Measurements from ENCODE around the gene UNG.

DNA sequence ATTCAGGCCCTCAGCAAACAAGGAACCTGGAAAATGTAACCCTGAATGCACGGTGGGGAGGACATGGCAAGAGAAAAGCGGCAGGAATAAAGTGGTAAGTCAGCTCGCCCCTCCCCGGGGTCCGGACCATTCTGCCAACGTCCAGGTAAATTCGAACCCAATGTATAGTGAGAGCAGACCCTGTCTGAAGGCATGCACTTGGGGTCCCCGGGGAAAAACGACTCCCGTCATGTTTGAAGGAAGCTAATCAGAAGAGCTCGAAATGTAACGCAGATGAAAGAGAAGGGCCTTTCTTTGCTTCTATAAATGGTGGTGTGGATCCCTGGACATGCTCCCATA, 19.2 kb downstream of the UNG start:
- TF ChIP-seq TAF1 (IDR thresholded peaks at IDR 0.05; ENCODE audit: low read depth) = no peak
- no peak for TF ChIP-seq USF1 (IDR thresholded peaks at IDR 0.05)
- TF ChIP-seq EP300 (IDR thresholded peaks at IDR 0.05; ENCODE audit: borderline replicate concordance) = no peak
- no peak for TF ChIP-seq RAD21 (IDR thresholded peaks at IDR 0.05; ENCODE audit: low read depth)
- no peak for TF ChIP-seq CEBPB (IDR thresholded peaks at IDR 0.05)
- no peak for TF ChIP-seq EGR1 (IDR thresholded peaks at IDR 0.05)
- TF ChIP-seq CREB1 (IDR thresholded peaks at IDR 0.05; ENCODE audit: low read depth) = no peak
- TF ChIP-seq, protein P1, sequence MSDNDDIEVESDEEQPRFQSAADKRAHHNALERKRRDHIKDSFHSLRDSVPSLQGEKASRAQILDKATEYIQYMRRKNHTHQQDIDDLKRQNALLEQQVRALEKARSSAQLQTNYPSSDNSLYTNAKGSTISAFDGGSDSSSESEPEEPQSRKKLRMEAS (IDR thresholded peaks at IDR 0.05) = no peak
- TF ChIP-seq REST (IDR thresholded peaks at IDR 0.05; ENCODE audit: low read depth) = no peak
- no peak for TF ChIP-seq NFIC (IDR thresholded peaks at IDR 0.05)
- TF ChIP-seq TEAD4 (IDR thresholded peaks at IDR 0.05) = no peak

All from Ishikawa (cell line).